Measurements from ENCODE around the gene ZNF609. TPM values are rescaled to one million over a fixed set of nuclear protein-coding genes. Genes with fewer than 3 reads are reported as not detected.

ZNF609 gene
- total RNA-seq, 1 experiment from 2014 or later = 49.0 TPM

DNA sequence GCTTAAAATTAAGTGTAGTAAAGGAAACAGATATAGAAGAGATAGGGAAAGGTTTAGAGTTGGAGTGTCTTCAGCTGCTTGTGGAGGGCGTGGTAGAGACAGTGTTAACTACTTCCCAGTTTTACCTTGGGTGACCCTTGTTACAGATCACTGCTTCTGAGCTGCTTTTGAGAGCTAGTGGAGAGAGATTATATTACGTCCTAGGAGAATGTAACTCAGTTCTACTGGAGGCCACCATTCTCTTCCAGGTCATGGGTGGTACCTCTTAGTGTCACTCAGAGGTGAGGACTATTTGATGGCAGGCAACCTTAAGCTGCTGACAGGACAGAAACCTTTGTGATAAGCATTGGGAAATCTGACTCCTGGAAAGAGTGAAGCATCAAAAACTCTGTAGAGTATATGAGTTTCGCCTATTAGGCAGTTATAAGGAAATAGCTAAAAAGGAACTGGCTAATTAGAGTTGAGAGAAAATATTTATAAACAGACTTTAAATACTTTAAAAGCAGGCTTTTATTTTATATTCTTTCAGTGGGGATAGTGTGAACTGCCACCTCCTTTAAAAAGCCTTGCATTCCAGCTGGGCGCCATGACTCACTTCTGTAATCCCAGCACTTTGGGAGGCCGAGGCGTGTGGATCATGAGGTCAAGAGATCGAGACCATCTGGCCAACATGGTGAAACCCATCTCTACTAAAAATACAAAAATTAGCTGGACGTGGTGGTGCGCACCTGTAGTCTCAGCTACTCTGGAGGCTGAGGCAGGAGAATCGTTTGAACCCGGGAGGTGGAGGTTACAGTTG is 106.5 kb downstream of the ZNF609 start:
- TF ChIP-seq CTCF (IDR thresholded peaks at IDR 0.05; ENCODE audit: unreplicated experiment) = no peak
- no TSS peak for BruUV-seq (replicated peaks)
- no peak overlapping the region for H3K4me3 Mint-ChIP-seq (ENCODE audit: unreplicated experiment)
- no peaks in the 10 kb centered on the region for H3K27me3 Mint-ChIP-seq (ENCODE audit: insufficient read depth, unreplicated experiment)
- H3K9me3 Mint-ChIP-seq (ENCODE audit: unreplicated experiment) = no peaks in the 10 kb centered on the region
- DNase-seq (ENCODE audit: unreplicated experiment) = no peak
- H3K36me3 Mint-ChIP-seq (ENCODE audit: insufficient read depth, unreplicated experiment) = peaks cover 15% of the 10 kb centered on the region
- CTCF ChIA-PET = interaction anchor here (0.8 kb wide), 2 partner anchors 16 to 874 kb away, joined by 3 to 4 read pairs; no protein-coding TSS in a partner anchor
- H3K27ac Mint-ChIP-seq (ENCODE audit: low read depth, unreplicated experiment) = no peak overlapping the region
- intact Hi-C loops (cut with micrococcal nuclease) = no loop called here
- peaks cover 20% of the 10 kb centered on the region for H3K4me1 Mint-ChIP-seq (ENCODE audit: insufficient read depth, unreplicated experiment)
- POLR2A ChIA-PET = interaction anchor here (0.6 kb wide), 1 partner anchor 15 kb away, joined by 3 read pairs; no protein-coding TSS in a partner anchor

DNA sequence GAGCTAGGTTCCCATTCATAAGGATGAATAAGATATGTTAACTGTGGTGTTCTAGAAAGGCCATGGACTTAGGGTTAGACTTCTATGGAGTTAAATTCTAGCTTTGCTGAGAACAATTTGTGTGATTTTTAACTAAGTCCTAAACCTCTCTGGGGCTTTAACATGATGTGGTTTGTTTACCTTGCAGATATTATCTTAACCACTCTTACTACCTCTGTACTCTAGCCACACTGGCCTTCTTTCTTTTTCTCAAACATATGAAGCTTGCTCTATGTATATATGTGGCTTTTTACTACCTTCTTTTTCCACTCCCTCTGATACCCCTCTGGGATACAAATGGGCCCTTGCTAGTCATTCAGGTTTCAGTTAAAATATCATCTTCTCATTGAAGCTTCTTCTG is 108.4 kb downstream of the ZNF609 start:
- no TSS peak for BruUV-seq (replicated peaks)
- no peak for TF ChIP-seq CTCF (IDR thresholded peaks at IDR 0.05; ENCODE audit: unreplicated experiment)
- POLR2A ChIA-PET = interaction anchor here (0.7 kb wide), 1 partner anchor 18 kb away, joined by 3 read pairs; no protein-coding TSS in a partner anchor
- no peaks in the 10 kb centered on the region for H3K27me3 Mint-ChIP-seq (ENCODE audit: insufficient read depth, unreplicated experiment)
- peaks cover 23% of the 10 kb centered on the region for H3K4me1 Mint-ChIP-seq (ENCODE audit: insufficient read depth, unreplicated experiment)
- DNase-seq (ENCODE audit: unreplicated experiment) = no peak
- H3K9me3 Mint-ChIP-seq (ENCODE audit: unreplicated experiment) = no peaks in the 10 kb centered on the region
- H3K36me3 Mint-ChIP-seq (ENCODE audit: insufficient read depth, unreplicated experiment) = peaks cover 6% of the 10 kb centered on the region
- no peak overlapping the region for H3K4me3 Mint-ChIP-seq (ENCODE audit: unreplicated experiment)
- intact Hi-C loops (cut with micrococcal nuclease) = no loop called here
- H3K27ac Mint-ChIP-seq (ENCODE audit: low read depth, unreplicated experiment) = no peak overlapping the region
- CTCF ChIA-PET = no interaction called here

DNA sequence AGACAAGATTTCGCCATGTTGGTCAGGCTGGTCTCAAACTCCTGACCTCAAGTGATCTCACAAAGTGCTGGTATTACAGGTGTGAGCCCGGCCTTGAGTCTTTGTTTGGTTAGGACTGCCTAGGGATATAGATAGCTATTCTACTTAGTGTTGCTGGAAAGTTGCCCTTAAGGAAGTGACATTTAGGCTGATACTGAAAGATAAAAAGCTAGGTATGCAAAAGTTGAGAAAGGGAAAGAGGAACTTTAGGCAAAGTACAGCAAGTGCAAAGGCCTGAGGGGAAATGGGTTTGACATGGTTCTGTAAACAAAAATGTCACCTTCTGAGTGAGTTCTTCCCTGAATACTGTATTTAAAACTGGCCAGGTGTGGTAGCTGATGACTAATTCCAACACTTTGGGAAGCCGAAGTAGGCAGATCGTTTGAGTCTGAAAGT is 111.5 kb downstream of the ZNF609 start:
- POLR2A ChIA-PET = interaction anchor here (1.1 to 1.5 kb wide), 2 partner anchors 9 to 112 kb away, joined by 4 read pairs; partner anchors contain the start of gene ZNF609
- peak; percentile 14 for DNase-seq (ENCODE audit: unreplicated experiment)
- H3K36me3 Mint-ChIP-seq (ENCODE audit: insufficient read depth, unreplicated experiment) = peaks cover 11% of the 10 kb centered on the region
- CTCF ChIA-PET = interaction anchor here (0.6 kb wide), 1 partner anchor 80 kb away, joined by 3 read pairs; no protein-coding TSS in a partner anchor
- BruUV-seq (replicated peaks) = no TSS peak
- no peaks in the 10 kb centered on the region for H3K9me3 Mint-ChIP-seq (ENCODE audit: unreplicated experiment)
- H3K27ac Mint-ChIP-seq (ENCODE audit: low read depth, unreplicated experiment) = no peak overlapping the region
- no peak for TF ChIP-seq CTCF (IDR thresholded peaks at IDR 0.05; ENCODE audit: unreplicated experiment)
- H3K4me1 Mint-ChIP-seq (ENCODE audit: insufficient read depth, unreplicated experiment) = peaks cover 37% of the 10 kb centered on the region
- H3K4me3 Mint-ChIP-seq (ENCODE audit: unreplicated experiment) = no peak overlapping the region
- intact Hi-C loops (cut with micrococcal nuclease) = no loop called here
- H3K27me3 Mint-ChIP-seq (ENCODE audit: insufficient read depth, unreplicated experiment) = no peaks in the 10 kb centered on the region

- intact Hi-C loops (cut with micrococcal nuclease) = no loop called here
- Mint-ChIP-seq H3K4me3 (ENCODE audit: unreplicated experiment) (no peak overlapping the region), H3K4me1 (ENCODE audit: insufficient read depth, unreplicated experiment) (peaks cover 37% of the 10 kb centered on the region), H3K27me3 (ENCODE audit: insufficient read depth, unreplicated experiment) (no peaks in the 10 kb centered on the region), H3K36me3 (ENCODE audit: insufficient read depth, unreplicated experiment) (peaks cover 10% of the 10 kb centered on the region), H3K27ac (ENCODE audit: low read depth, unreplicated experiment) (no peak overlapping the region), H3K9me3 (ENCODE audit: unreplicated experiment) (no peaks in the 10 kb centered on the region)
- ChIA-PET POLR2A (interaction anchor here (1.5 kb wide), 1 partner anchor 9 kb away, joined by 4 read pairs; no protein-coding TSS in a partner anchor), CTCF (no interaction called here)
- no peak for DNase-seq (ENCODE audit: unreplicated experiment)
- BruUV-seq (replicated peaks) = no TSS peak
- TF ChIP-seq CTCF (IDR thresholded peaks at IDR 0.05; ENCODE audit: unreplicated experiment) = no peak
These were observed 112.5 kb downstream of the ZNF609 start for GRCh38 chr15:64572856-64573255.

Measured in MCF 10A (cell line).